Keratinocyte (primary cell): Measurements from ENCODE around the gene NKX2-4. TPM values are rescaled to one million over a fixed set of nuclear protein-coding genes. Genes with fewer than 3 reads are reported as not detected.

Experiments
- DNase-seq: peaks from one replicate; pipeline ENCODE4 v3.0.0-alpha.2; 2011; ENCODE audit warnings: low read depth, missing footprints, low spot score
- FAIRE-seq: peaks from 2 replicates; lab custom pipeline; 2011; peaks lifted over from hg19 to GRCh38; lab: Jason Lieb, UNC
- H2AFZ ChIP-seq: 2 replicates; pipeline ENCODE4 v1.6.0; 2012; ENCODE audit warnings: low read length, control low read depth, inconsistent platforms; ENCODE audit not compliant: control insufficient read depth
- H3K27ac ChIP-seq: 2 replicates; pipeline ENCODE4 v1.5.1; 2011; ENCODE audit warnings: low read length; ENCODE audit not compliant: control insufficient read depth, insufficient read depth
- H3K27me3 ChIP-seq: 3 replicates; pipeline ENCODE4 v1.6.0; 2011; ENCODE audit warnings: low read length; ENCODE audit not compliant: control insufficient read depth, insufficient read depth; ENCODE audit errors: extremely low read depth
- H3K36me3 ChIP-seq, 2 experiments: 2 replicates in 1 of 2; 3 replicates in 1 of 2; pipeline ENCODE4 v1.5.1; 2011; ENCODE audit warnings: low read length in 2 of 2, mild to moderate bottlenecking in 1 of 2; ENCODE audit not compliant: control insufficient read depth in 2 of 2, insufficient read depth in 2 of 2; ENCODE audit errors: extremely low read depth in 1 of 2
- H3K4me1 ChIP-seq: 3 replicates; pipeline ENCODE4 v1.5.1; 2011; ENCODE audit warnings: low read length; ENCODE audit not compliant: control insufficient read depth, insufficient read depth; ENCODE audit errors: extremely low read depth
- H3K4me2 ChIP-seq: 3 replicates; pipeline ENCODE4 v1.6.0; 2011; ENCODE audit warnings: low read depth, low read length; ENCODE audit not compliant: control insufficient read depth, insufficient read depth; ENCODE audit errors: extremely low read depth
- H3K4me3 ChIP-seq, 3 experiments: fragments of 200-600 bp in 1 of 3; sonication (generic) in 1 of 3; 2 replicates in 2 of 3; 3 replicates in 1 of 3; pipeline ENCODE4 v1.5.1; 2011 to 2016; ENCODE audit warnings: low read length in 3 of 3, mild to moderate bottlenecking in 3 of 3, control low read depth in 2 of 3, inconsistent platforms in 1 of 3, low read depth in 1 of 3, mixed read lengths in 1 of 3, mixed run types in 1 of 3, moderate library complexity in 1 of 3; ENCODE audit not compliant: control insufficient read depth in 2 of 3, insufficient read depth in 2 of 3; ENCODE audit errors: extremely low read depth in 1 of 3
- H3K79me2 ChIP-seq: 2 replicates; pipeline ENCODE4 v1.6.0; 2012; ENCODE audit warnings: low read length; ENCODE audit not compliant: control insufficient read depth, insufficient read depth
- H3K9ac ChIP-seq: 3 replicates; pipeline ENCODE4 v1.6.0; 2011; ENCODE audit warnings: low read length; ENCODE audit not compliant: control insufficient read depth, insufficient read depth; ENCODE audit errors: extremely low read depth
- H3K9me1 ChIP-seq: 3 replicates; pipeline ENCODE4 v1.6.0; 2011; ENCODE audit warnings: low read length; ENCODE audit not compliant: control insufficient read depth, insufficient read depth; ENCODE audit errors: extremely low read depth
- H3K9me3 ChIP-seq: 2 replicates; pipeline ENCODE4 v1.5.1; 2012; ENCODE audit warnings: low read depth, low read length; ENCODE audit not compliant: control insufficient read depth
- H4K20me1 ChIP-seq: 3 replicates; pipeline ENCODE4 v1.6.0; 2011; ENCODE audit warnings: low read length; ENCODE audit not compliant: control insufficient read depth, insufficient read depth; ENCODE audit errors: extremely low read depth
- EZH2 ChIP-seq: IDR thresholded peaks from one replicate; pipeline ENCODE4 v1.6.1; 2012; ENCODE audit warnings: inconsistent platforms, mild to moderate bottlenecking, low read length, moderate library complexity
- dilution Hi-C: fragments of 300-500 bp; cut with MboI; formaldehyde crosslinking; loops from one replicate; pipeline ENCODE4 v1.7.0; 2020; ENCODE audit warnings: low sequenced_read_pairs; ENCODE audit not compliant: extremely low pct_ligation_motif_present
- polyA plus RNA-seq, 5 experiments: library from polyadenylated mRNA; depleted of rRNA in 3 of 5; stranded (reverse) in 3 of 5; stranded (forward) in 1 of 5; unstranded in 1 of 5; fragments of >200 nt; gene quantifications; 1 replicate in 1 of 5; 2 replicates in 3 of 5; 3 replicates in 1 of 5; pipeline versions ENCODE4 v1.2.1 to v1.2.3, GENCODE V29; 2011 to 2012; ENCODE audit warnings: missing spikeins in 2 of 5, low read depth in 1 of 5, low replicate concordance in 1 of 5
- TF ChIP-seq, protein P1 (sequence below), 3 experiments: IDR thresholded peaks in 1 of 3; conservative IDR thresholded peaks in 1 of 3; optimal IDR thresholded peaks in 1 of 3; 2 replicates in 2 of 3; 3 replicates in 1 of 3; pipeline versions ENCODE3 to v1.5.1; 2011; ENCODE audit warnings: low read length in 3 of 3, mild to moderate bottlenecking in 3 of 3, moderate library complexity in 2 of 3, control low read depth in 1 of 3, inconsistent platforms in 1 of 3; ENCODE audit not compliant: insufficient read depth in 2 of 3; ENCODE audit errors: extremely low read depth in 1 of 3

NKX2-4 gene
- polyA plus RNA-seq, 1 donor (not counting 4 experiments of a cell fraction or from before 2014, with no cell fraction given) = not detected

- H3K4me1 ChIP-seq = no peaks in the 10 kb centered on the region
- H3K9ac ChIP-seq = no peak overlapping the region
- H3K27me3 ChIP-seq = peaks cover 62% of the 10 kb centered on the region
- no peaks in the 10 kb centered on the region for H3K9me1 ChIP-seq
- no peak overlapping the region for H3K27ac ChIP-seq
- DNase-seq = no peak
- no peak for TF ChIP-seq EZH2
- TF ChIP-seq, protein P1, sequence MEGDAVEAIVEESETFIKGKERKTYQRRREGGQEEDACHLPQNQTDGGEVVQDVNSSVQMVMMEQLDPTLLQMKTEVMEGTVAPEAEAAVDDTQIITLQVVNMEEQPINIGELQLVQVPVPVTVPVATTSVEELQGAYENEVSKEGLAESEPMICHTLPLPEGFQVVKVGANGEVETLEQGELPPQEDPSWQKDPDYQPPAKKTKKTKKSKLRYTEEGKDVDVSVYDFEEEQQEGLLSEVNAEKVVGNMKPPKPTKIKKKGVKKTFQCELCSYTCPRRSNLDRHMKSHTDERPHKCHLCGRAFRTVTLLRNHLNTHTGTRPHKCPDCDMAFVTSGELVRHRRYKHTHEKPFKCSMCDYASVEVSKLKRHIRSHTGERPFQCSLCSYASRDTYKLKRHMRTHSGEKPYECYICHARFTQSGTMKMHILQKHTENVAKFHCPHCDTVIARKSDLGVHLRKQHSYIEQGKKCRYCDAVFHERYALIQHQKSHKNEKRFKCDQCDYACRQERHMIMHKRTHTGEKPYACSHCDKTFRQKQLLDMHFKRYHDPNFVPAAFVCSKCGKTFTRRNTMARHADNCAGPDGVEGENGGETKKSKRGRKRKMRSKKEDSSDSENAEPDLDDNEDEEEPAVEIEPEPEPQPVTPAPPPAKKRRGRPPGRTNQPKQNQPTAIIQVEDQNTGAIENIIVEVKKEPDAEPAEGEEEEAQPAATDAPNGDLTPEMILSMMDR (optimal IDR thresholded peaks at IDR 0.05 in 1 of 3, IDR thresholded peaks at IDR 0.05 in 1 of 3, conservative IDR thresholded peaks at IDR 0.05 in 1 of 3; ENCODE audit: extremely low read depth in 1 of 3, insufficient read depth in 2 of 3, low read length in 3 of 3) = no peak
- no peak overlapping the region for H3K4me3 ChIP-seq
- H4K20me1 ChIP-seq = no peaks in the 10 kb centered on the region
- H2AFZ ChIP-seq = no peak overlapping the region
- H3K4me2 ChIP-seq = no peak overlapping the region
- no peak for FAIRE-seq
- dilution Hi-C loops = no loop called here
- H3K79me2 ChIP-seq = no peaks in the 10 kb centered on the region
- no peaks in the 10 kb centered on the region for H3K9me3 ChIP-seq
- peaks cover 0 to 9% of the 10 kb centered on the region in 2 experiments for H3K36me3 ChIP-seq
Measured at GRCh38 chr20:21393166-21393565, 4.2 kb downstream of the NKX2-4 start.

- Histone ChIP-seq H2AFZ (no peak overlapping the region), H3K9ac (no peak overlapping the region), H3K36me3 (peaks cover 0 to 9% of the 10 kb centered on the region in 2 experiments), H3K4me3 (no peak overlapping the region), H3K79me2 (no peaks in the 10 kb centered on the region), H4K20me1 (no peaks in the 10 kb centered on the region), H3K4me2 (no peak overlapping the region), H3K4me1 (no peaks in the 10 kb centered on the region), H3K27ac (no peak overlapping the region), H3K27me3 (peaks cover 49% of the 10 kb centered on the region), H3K9me1 (no peaks in the 10 kb centered on the region), H3K9me3 (no peaks in the 10 kb centered on the region)
- TF ChIP-seq, protein P1 (optimal IDR thresholded peaks at IDR 0.05 in 1 of 3, IDR thresholded peaks at IDR 0.05 in 1 of 3, conservative IDR thresholded peaks at IDR 0.05 in 1 of 3; ENCODE audit: extremely low read depth in 1 of 3, insufficient read depth in 2 of 3, low read length in 3 of 3) = no peak
- peak; percentile 32 for TF ChIP-seq EZH2
- DNase-seq (no peak), FAIRE-seq (no peak)
- dilution Hi-C loops = no loop called here
Measured at GRCh38 chr20:21391972-21392352, 5.4 kb downstream of the NKX2-4 start.
